HL-60 (cell line): Measurements from ENCODE around the gene SHROOM3.

Experiments
- CTCF ChIP-seq: IDR thresholded peaks from one replicate; pipeline ENCODE4 v1.5.1; 2011; ENCODE audit warnings: low read length, control low read depth, inconsistent platforms; ENCODE audit not compliant: insufficient read depth
- GABPA ChIP-seq: IDR thresholded peaks from 2 replicates; pipeline ENCODE4 v1.6.1; 2012; ENCODE audit warnings: low read depth
- POLR2AphosphoS5 ChIP-seq: IDR thresholded peaks from 2 replicates; pipeline ENCODE4 v1.6.1; 2012; ENCODE audit warnings: low read depth
- SPI1 ChIP-seq: IDR thresholded peaks from 2 replicates; pipeline ENCODE4 v1.6.1; 2012; ENCODE audit warnings: low read depth, mild to moderate bottlenecking, borderline replicate concordance

- no peak for TF ChIP-seq POLR2AphosphoS5
- TF ChIP-seq CTCF, result no peak
- no peak for TF ChIP-seq SPI1
- no peak for TF ChIP-seq GABPA
Measured at GRCh38 chr4:76795243-76795642, 360.2 kb downstream of the SHROOM3 start.
